ENCODE measurements around the gene RIBC2.
"Not testable (repeated sequence)": the region's sequence is repeated elsewhere in the genome, so short reads cannot be mapped to it uniquely, and the experiment has no call there.

Gene RIBC2, protein sequence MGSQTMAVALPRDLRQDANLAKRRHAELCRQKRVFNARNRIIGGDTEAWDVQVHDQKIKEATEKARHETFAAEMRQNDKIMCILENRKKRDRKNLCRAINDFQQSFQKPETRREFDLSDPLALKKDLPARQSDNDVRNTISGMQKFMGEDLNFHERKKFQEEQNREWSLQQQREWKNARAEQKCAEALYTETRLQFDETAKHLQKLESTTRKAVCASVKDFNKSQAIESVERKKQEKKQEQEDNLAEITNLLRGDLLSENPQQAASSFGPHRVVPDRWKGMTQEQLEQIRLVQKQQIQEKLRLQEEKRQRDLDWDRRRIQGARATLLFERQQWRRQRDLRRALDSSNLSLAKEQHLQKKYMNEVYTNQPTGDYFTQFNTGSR

DNA sequence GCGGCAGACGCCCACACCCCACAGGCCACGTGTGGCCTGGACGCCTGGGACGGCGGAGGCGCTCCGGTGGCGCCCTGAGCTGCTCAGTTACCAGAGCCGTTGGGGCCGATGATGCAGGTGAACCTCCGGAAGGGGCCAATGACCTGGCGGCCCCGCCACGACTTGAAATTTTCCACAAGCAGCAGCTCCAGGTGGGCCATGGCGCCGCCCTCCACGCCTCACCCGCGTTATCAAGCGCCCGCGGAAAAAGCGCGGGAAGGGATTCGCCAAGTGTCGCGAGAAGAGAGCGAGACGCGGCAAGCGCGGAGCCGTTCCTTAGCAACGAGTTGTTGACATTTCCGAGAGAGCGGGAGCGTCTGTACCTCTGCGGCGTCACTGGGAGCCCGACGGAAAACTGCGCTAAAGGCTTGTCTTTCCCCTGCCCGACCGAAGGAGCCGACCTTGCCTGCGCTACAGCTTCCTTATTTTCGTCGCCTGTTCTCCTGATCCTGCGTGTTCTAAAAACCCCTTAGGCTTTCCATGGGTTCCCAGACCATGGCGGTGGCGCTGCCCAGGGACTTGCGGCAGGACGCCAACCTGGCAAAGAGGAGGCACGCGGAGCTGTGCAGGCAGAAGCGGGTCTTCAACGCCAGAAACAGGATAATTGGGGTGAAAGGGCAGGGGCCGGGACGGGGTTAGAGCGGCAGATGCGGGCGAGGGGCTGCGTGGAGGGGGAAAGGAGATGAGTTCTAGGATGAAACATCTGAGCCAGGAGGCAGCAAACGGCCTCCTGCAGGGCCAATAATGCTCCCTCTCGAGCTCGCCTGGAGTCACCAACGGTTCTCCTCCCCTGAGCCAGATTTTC lies at the start of gene RIBC2, which contains the start of gene SMC1B:
TSS of gene RIBC2 (plus strand) at position 326 of the 844 bp plus-strand sequence. CDS start at position 520, 194 bp downstream.
TSS of gene SMC1B (minus strand) at position 232 of the 844 bp plus-strand sequence. CDS start at position 200, 32 bp downstream.
- peak; percentile 90 to 91 for DNase-seq

DNA sequence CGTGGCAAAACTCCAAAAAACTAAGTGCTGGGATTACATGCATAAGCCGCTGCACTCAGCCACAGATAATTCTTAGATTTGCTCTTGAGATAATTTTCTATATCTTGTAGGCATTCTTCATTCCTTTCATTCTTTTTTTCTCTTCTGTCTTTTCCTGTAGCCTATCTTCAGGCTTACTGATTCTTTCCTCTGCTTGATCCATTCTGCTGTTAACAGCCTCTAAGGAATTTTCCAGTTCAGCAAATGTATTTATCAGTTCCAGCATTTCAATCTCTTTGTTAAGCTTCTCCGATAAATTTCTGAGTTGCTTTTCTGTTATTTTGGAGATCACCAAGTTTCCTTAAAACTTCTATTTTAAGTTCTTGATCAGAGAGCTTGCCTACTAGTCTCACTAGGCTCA lies 46.8 kb upstream of the RIBC2 start:
- DNase-seq, result no peak

DNA sequence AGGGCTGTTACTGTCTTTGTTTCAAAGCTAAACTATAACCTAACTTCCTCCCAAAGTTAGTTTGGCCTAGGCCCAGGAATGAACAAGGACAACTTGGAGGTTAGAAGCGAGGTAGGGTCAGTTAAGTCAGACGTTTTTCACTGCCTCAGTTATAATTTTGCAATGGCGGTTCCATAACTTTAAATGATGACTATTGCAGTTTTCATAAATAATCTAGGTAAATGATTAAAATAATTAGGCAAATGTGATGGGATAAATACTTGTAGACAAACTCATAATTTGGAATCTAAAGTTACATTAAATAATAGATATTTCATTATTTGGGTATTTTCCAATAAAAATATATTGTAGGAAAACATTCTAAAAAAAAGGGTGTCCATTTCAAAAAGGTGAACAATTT lies 39.9 kb upstream of the RIBC2 start:
- not testable (repeated sequence) for DNase-seq

DNA sequence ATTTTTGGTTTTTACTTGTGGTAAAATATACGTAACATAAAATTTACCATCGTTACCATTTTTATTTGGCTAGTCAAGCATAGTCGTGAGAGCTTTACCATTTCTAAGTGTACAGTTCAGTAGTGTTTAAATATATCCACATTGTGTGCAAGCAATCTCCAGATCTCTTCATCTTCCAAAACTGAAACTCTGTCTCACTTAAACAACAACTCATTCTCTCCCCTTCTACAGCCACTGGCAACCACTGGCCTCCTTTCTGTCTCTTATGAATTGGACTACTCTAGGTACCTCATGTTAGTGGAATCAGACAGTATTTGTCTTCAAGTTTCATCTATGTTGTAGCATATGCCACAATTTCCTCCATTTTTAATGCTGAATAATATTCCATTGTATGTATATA lies 37.5 kb upstream of the RIBC2 start:
- DNase-seq, result no peak

DNA sequence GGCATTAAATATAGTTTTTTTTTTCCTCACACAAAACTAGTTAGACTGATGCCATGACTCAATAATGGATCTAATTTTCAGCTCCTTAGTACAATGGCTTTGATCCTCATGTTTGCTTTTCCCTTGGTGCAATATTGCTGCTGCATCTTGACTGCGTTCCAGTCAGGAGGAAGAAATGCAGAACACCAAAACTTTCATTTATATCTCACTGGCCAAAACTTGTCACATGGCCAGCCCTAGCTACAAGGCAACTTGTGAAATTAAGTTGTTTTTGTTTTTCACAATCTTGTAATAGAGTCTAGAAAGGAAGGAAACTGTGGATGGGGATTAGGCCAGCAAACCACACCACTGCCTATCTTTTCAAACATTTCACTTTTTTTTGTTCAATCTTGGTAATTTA lies 36.8 kb upstream of the RIBC2 start:
- DNase-seq, result no peak

DNA sequence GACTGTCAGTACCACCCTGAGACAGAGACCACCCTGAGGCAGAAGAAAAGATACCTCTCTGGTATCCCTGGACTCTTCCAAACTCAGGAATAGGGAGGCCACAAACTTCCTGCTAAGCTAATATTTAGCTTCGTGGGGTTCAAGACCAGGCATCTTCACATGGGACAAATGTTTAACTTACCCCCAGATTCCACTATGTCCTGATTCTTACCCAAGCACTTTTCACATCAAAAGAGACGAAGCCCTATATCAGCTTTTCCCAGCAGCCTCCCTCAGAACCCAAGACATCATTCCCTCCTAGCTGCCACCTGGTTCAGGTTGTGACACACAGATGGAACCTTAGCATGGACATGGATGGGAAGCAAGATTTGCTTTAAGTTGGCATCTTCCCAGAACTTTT lies 32.1 kb upstream of the RIBC2 start:
- DNase-seq, result no peak

DNA sequence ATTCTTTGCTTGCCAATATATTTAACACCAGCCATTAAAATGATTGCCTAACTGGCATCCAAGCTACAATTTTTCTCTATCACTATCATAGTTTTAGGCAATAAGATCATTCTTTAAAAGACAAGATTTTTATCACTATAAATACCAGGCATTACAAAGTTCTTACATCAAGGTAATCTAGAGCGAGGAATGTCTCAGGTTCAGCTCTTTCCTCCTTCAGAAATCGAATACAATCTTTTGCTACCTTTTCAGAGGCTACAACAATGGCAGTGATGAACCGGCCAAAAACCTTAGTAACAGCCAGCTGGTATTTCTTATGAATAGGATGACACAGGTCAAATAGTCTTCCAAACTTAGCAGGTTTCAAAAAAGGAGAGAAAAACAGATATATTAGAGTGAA lies 23.9 kb upstream of the RIBC2 start:
- no peak for DNase-seq

DNA sequence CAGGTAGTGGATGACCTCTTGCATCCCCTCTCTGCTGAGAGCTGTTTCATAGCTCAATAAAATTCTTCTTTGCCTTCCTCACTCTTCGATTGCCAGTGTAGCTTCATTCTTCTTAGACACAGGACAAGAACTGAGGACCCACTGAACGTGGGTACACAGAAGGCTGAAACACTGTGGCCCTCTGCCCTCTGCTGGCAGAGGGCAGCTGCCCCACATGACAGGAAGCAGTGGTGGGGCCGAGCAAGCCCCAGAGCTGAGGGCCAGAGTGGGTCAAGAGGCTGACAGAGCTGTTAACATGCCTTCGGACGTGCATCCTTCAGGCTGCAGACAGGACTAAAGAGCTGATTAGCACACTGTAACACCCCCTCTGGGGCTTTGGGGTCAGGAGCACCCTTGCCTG lies 15.7 kb upstream of the RIBC2 start:
- no peak for DNase-seq

DNA sequence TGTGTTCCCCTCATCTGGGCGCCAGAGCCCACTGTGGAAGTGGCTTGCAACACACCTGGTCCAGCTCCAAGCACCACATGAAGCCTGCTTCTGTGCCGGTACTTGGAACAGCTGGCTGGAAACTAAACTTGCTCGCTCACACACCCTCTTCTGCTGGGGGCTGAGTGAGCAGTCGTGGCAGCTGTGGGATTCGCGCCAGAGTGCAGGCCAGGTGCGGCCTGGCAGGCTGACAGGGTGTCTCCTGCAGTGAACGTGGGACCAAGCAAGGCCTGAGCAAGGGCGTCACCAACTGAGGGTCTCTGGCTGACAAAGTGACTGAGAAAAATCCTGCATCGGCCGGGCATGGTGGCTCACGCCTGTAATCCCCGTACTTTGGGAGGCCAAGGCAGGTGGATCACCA lies 15.3 kb upstream of the RIBC2 start:
- DNase-seq, result no peak

DNA sequence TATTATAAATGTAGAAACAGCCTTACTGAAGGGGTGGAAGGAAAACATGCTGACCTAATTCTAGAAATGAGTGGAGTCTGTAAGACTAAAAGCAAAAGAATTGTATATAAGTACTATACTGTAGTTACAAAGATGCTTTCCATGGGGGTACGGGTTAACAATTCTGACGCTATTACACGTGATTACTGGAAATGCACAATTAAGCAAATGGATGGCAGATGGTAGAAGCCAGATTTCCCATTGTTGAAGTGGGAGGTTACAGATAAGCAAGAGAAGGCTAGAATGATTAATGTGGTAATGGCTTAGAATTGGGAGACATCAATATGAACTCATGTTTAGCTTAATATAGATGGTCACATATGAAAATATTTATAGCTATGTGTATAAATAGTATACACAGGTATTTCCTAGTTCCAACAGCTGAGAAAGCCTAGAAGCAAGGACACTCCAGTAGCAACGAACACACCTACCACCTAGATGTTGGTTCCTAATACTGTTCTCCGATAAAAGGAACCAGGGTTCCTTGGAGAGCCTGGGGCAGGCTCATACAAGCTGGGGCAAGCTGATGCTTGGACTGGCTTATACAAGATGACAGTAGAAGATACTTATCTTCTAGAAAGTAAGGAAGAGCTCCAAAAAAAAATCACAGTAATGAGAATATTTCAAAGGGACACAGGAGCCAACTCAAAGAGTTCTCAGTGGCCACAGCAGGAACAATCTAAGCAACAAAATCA lies 13.6 kb upstream of the RIBC2 start:
- DNase-seq, result no peak

DNA sequence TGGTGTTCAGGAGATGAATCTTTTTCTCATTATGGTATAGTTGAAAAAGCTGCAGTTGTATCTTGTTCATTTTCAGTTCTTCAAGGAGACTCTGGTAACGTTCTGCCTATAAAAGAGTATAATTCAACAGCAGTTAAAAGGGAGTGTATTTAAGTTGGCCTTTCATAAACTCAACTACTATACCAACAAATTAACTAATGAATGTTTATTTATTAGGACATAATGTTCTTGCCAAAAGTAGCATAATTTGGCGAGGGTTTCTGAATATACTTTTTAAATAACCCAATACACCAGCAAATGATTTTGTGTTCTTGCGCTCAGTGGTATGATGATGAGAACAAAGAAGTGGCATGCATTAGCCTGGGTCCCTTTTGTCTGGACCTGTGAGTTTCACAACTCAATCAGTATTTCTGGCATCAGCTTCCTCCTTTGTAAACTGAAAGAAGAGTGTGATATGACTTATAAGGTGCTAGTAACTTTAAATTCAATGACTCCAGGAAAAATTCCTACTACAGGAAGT lies 11.0 kb upstream of the RIBC2 start:
- no peak for DNase-seq

DNA sequence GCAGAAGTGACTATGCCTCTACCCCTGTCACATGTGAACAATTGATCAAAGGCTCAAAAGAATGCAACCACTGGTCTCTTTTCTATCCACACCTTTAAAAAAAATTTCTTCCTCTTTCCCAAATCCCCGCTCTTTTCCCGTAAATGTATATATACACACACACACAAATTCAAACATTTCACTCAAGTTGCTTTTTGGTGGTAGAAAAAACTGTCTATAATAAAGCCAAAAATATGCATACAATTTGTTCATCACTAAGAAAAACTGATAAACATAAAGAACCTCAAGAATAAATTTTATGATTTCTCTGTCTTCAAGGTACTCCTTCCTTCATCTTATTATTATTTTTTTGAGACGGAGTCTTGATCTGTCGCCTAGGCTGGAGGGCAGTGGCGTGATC lies 5.7 kb upstream of the RIBC2 start:
- no peak for DNase-seq

DNA sequence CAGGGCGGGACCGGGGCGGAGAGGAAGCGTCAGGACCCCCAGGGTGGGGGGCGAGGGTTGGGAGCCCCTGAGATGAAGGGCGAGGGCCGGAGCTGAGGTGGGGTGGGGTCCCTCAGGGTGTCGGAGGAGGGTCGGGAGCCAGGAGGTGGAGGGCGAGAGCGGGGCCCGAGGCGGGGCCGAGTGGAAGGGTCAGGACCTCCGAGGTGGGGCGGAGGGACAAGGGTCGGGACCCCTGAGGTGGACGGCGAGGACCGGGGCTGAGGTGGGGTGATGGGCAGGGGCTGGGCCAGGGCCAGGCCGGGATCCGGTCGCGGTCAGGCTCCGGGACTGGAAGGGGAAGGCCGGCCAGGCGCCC lies 503 bp upstream of the RIBC2 start:
- DNase-seq, result no peak

DNA sequence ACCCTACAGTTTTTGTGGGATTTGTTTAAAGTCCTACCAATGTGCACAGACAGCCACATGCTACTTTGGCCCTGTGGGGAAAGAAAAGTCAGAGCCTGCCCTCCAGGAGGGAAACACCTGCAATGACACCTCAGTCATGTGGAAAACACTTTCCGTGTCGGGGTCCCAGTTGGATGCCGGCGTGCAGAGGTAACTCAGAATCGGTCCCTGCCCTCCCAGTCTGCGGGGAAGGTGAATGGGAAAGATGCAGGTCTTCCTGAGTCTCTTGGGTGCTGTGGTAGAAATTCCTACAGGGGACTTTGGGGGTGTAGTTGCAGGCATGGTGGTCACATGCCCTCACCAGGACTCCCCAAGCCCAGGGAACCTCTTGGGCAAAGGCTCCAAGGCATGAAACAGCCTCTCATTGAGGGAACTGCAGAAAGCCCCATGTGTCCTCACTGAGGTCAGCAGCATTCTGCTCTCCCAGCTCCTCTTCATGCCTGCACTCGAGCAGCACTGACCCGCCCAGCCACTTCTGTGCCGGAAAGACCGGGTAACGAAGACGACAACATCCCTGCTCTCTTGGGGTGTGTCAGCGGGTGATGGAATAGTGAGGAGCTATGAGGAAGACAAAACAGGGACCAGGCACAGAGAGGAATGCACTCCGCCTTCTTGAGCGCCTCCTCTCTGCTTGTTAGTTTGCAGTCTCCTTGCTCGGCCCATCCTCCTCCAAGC lies 4.7 kb downstream of the RIBC2 start:
- no peak for DNase-seq

DNA sequence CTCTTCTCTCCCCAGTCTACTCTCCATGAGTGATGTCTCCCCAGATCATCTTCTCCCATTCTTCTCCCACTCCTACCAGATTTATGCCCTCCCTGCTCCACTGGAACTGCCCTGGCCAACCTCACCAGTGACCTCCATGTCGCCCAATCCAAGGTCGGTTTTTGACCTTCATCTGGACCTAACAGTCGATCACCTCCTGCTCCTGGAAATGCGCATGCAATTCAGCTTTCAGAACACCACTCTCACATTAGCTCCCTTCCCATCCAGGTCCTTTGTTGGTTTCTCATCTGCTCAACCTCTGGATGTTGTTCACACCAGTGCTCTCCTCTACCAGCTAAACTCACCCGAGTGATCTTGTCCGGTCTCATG lies 5.3 kb downstream of the RIBC2 start:
- DNase-seq, result no peak

DNA sequence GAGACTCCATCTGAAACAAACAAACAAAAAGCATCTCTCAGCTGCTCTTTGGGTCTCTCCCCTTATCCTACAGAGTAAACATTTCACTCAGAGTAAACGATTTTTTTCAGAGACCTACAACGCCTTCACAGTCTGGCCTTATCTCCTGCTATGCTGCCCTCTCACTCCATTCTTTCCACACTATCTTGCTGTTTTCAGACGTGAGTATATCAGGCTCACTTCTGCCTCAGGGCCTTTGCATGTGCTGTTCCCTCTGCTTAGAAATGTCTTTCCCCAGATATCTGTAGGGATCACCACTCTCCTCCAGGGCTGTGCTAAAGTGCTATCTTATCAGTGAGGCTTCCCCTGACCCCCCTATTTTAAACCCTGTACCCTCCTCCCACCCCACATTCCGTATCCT lies 6.5 kb downstream of the RIBC2 start:
- no peak for DNase-seq

DNA sequence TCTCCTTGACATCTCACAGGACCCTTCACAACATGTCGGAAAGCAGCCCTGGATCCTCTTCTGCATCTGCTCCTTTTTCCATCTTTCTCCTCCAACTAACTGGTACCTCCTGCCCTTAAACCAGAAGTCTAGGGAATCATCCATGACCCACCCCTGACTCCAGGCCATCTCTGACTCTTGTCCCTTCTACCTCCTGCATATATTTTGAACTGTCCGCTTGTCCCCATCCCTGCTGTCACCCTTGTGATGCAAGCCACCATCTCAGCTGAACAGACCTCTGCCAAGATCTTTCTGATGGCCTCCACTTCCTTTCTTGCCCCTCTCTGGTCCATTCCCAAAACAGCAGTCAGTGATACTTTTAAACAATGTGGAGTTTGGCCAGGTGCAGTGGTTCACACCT lies 7.0 kb downstream of the RIBC2 start:
- no peak for DNase-seq

DNA sequence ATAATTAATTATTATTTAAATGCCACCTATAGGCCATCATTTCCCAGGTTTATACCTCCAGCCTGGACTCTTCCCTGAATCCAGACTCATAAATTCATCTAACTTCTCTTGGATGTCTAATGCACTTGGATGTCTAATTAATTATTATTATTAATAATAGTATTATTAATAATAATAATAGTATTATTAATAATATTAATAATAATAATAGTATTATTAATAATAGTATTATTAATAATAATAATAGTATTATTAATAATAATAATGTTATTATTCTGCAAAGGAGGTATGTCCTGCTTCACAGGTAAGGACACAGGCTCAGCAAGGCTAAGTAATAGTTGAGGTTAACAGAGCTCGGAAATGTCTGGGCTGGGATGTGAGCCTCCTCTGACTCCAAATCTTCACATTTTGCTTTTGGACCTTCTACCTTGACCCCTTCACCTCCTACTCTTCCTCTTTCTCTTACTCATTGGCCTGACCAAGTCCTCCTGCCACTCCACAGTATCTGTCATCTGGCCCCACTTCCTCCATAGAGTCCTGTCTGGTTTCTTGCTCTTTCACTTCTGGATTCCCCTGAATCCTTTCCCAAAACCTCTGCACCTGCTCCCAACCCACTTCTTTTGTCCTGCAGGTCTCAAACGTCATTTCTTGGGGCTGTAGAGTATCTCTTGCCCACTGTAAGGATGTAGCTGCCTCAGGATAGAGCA lies 8.0 kb downstream of the RIBC2 start:
- DNase-seq, result peak in 1 of 2 experiments; percentile 1

DNA sequence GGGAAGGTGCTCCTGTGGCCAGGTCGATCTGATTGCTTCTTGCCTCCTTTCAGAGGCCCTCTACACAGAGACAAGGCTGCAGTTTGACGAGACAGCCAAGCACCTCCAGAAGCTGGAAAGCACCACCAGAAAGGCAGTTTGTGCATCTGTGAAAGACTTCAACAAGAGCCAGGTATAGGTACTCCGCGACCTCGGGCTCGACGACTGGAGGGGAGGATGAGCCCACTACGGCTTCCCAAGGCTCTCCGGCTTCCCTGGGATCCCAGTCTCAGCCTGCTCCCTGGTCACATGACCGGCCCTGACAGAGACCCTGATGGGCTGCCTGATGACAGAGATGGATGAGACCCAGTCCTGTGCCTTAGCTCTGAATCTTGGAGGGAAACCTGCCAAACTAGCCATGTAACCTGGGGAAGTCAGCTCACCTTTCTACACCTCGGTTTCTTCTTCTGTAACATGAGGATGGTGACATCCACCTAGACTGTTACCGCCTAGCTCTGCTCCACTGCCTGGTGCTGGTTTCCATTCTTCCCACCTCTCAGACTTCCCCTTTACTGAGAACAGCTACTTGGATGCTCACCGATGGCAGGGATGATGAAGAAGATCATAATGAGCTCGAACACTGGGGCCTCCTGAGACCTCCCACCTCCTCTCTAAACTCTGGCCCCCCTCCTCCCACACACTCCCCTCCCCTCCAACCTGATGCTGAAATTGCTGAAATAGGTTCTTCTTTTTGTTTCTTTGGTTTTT lies 8.9 kb downstream of the RIBC2 start:
- DNase-seq, result peak in 1 of 2 experiments; percentile 12

DNA sequence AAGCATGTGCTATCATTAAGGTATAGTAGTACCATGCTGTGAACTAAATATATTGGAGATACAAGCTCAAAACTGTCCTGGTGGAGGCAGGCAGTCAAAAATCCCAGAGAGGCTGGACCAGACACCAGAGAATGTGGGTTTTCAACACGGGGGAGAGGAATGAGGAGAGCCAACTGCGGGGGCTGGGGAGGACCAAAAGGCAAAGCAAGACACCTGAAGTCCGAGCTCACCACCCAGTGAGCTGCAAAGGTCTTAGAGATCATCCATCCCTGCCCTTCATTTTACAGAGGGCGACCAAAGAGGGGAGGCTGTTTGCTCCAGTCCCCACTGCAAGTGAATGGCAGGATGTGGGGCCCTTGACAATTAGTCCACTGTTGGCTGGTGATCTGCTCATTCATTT lies 10.0 kb downstream of the RIBC2 start:
- DNase-seq, result no peak

DNA sequence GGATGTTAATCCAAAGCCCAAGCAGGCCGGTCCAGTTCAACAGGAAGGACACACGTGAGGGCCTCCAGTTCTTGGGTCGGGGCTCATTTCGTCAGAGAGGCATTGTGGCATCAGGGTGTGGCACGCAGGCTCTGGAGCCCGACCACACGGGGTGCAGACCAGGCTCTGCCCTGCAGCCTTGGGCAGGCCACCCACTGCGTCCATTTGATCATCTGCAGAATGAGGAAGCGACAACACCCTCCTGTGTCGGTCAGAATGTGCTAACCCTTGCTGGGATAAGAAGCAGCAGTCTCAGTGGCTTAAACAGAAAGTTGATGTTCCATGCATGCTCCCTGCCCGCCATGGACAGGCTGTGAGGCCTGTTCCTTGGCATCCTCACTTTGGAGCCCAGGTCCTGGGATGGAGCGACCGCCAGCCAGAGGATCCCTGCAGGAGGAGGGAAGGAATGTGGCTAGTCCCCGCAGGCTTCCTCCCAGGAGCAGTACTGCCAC lies 10.8 kb downstream of the RIBC2 start:
- DNase-seq, result peak in 1 of 2 experiments; percentile 1

All from activated T-cell treated with anti-CD3 and anti-CD28 coated beads, Interleukin-2, amount 50 U/mL, for 48 hours (primary cell).